ENCODE data around the gene FLRT1.

DNA sequence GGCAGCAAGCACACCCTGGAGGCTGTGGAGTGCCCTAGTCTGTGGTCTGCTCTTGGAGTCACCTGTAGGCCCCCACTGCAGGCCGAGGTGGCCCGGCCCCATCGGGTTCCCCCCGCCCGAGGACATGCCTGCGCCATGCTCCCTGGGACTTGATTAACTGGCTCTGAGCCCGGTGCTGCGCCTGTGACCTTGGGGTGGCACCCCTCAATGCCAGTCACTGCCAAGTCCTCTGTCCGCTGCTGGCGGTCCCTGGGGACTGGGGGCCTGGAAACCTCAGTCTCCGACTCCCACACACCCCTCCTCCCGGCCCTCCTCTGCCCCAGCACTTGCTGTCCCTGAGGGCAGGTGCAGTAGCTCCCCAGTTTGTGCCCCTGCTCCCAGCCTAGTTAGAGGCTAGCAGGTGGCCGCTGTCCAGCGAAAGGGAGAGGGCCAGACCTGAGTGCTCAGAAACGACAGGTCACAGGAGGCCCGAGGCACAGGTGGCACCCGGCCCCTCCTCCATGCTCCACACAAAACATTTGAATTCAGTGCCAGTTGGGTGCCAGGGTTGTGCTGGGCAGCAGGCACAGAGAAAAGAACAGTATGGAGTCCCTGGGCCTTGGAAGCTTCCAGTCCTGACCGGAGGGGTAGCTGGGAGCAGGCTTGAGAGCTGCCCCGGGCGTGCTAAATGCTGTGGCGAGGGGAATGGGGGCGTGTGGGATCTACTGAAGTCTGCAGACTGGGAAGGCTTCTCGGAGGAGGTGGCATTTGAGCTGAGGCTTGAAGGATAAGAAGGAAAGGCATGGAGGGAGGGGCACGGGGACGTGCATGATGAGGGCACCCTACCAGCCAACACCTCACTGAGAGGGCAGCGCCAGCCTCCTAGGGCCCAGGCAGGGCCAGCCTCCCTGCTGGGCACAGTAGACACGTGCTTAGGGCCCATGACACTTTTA is 16.4 kb upstream of the FLRT1 start:
- TF ChIP-seq POLR2AphosphoS5 (IDR thresholded peaks at IDR 0.05; ENCODE audit: low read depth, low read length) (no peak), TAF1 (IDR thresholded peaks at IDR 0.05; ENCODE audit: borderline replicate concordance, low read depth, low read length) (no peak), POLR2A (IDR thresholded peaks at IDR 0.05; ENCODE audit: low read depth, low read length) (no peak)
